Loucy (cell line): ENCODE results near the gene DOCK10.

ENCODE experiments used
- H2AFZ ChIP-seq: fragments of 200-600 bp; sonication (generic); 2 replicates; pipeline ENCODE4 v1.6.0; 2016; ENCODE audit warnings: antibody characterized with exemption, mild to moderate bottlenecking, low read length, moderate library complexity
- H3F3A ChIP-seq: fragments of 200-600 bp; 2 replicates; pipeline ENCODE4 v1.6.0; 2016; ENCODE audit warnings: antibody characterized with exemption, low read depth, mild to moderate bottlenecking
- H3K27me3 ChIP-seq: fragments of 200-600 bp; sonication (generic); 2 replicates; pipeline ENCODE4 v1.6.1; 2014; ENCODE audit warnings: low read length, mild to moderate bottlenecking; ENCODE audit not compliant: insufficient read depth, poor library complexity, severe bottlenecking
- H3K36me3 ChIP-seq: fragments of 200-600 bp; sonication (generic); 2 replicates; pipeline ENCODE4 v1.6.1; 2016; ENCODE audit warnings: low read length; ENCODE audit not compliant: insufficient read depth
- H3K4me1 ChIP-seq: fragments of 200-600 bp; sonication (generic); 2 replicates; pipeline ENCODE4 v1.5.1; 2014; ENCODE audit warnings: low read length, mild to moderate bottlenecking; ENCODE audit not compliant: insufficient read depth, poor library complexity, severe bottlenecking
- H3K4me2 ChIP-seq: fragments of 200-600 bp; sonication (generic); 2 replicates; pipeline ENCODE4 v1.6.0; 2014; ENCODE audit warnings: antibody characterized with exemption, low read length, low read depth, mild to moderate bottlenecking; ENCODE audit not compliant: poor library complexity, severe bottlenecking
- H3K4me3 ChIP-seq: fragments of 200-600 bp; sonication (generic); 2 replicates; pipeline ENCODE4 v1.5.1; 2014; ENCODE audit warnings: low read length, mild to moderate bottlenecking, mixed read lengths; ENCODE audit not compliant: poor library complexity, severe bottlenecking
- H3K79me2 ChIP-seq: fragments of 200-600 bp; sonication (generic); 2 replicates; pipeline ENCODE4 v1.6.1; 2014; ENCODE audit warnings: low read length; ENCODE audit not compliant: insufficient read depth
- H3K9ac ChIP-seq: fragments of 200-600 bp; sonication (generic); 2 replicates; pipeline ENCODE4 v1.6.0; 2014; ENCODE audit warnings: mild to moderate bottlenecking, low read depth, low read length, moderate library complexity; ENCODE audit not compliant: poor library complexity, severe bottlenecking
- H3K9me2 ChIP-seq: fragments of 200-600 bp; sonication (generic); replicated peaks from 2 replicates; pipeline ENCODE4 v1.6.1; 2016; ENCODE audit warnings: low read depth, low read length, mixed read lengths
- H3K9me3 ChIP-seq: fragments of 200-600 bp; sonication (generic); 2 replicates; pipeline ENCODE4 v1.6.1; 2014; ENCODE audit warnings: mild to moderate bottlenecking, antibody characterized with exemption, low read length, low read depth; ENCODE audit not compliant: insufficient read depth
- H4K20me1 ChIP-seq: fragments of 200-600 bp; sonication (generic); 2 replicates; pipeline ENCODE4 v1.6.0; 2014; ENCODE audit warnings: antibody characterized with exemption, low read length, mild to moderate bottlenecking; ENCODE audit not compliant: insufficient read depth, poor library complexity, severe bottlenecking
- EZH2phosphoT487 ChIP-seq: fragments of 200-600 bp; IDR thresholded peaks from 2 replicates; pipeline ENCODE4 v1.6.1; 2018; ENCODE audit warnings: antibody characterized with exemption, mild to moderate bottlenecking, moderate library complexity, borderline replicate concordance
- TF ChIP-seq, protein P1 (sequence below): fragments of 200-600 bp; sonication (generic); conservative IDR thresholded peaks from 2 replicates; pipeline ENCODE4 v1.5.1; 2014; ENCODE audit warnings: mild to moderate bottlenecking, antibody characterized with exemption, low read length

Gene DOCK10

DNA sequence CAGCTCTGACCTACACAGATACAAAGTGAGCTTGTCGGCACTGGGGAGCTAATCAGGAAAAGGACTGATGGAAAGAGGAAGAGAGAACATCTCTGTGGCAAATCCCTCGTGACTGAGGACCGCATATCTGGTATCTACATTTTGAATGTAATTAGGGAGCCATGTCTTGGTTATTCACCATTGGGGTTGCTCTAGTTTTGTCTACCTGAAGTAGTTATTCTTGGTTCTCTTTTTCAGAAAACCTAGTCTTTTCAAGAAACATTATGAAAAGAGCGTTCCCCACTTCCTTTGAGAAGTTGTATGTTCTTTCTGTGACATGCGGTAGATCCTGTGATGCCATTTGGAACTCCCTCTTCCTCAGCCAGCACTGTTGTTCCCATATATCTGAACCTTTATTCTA is 104.4 kb downstream of the DOCK10 start:
- Histone ChIP-seq H3K27me3 (no peaks in the 10 kb centered on the region), H2AFZ (no peak overlapping the region), H3F3A (peaks cover 4% of the 10 kb centered on the region; the same call in 1 of the 2 replicates), H3K79me2 (peaks cover 86% of the 10 kb centered on the region), H3K4me2 (no peak overlapping the region), H3K4me1 (peaks cover 61% of the 10 kb centered on the region), H4K20me1 (peaks cover 4% of the 10 kb centered on the region), H3K9me2 (no peaks in the 10 kb centered on the region), H3K9ac (no peak overlapping the region), H3K9me3 (no peaks in the 10 kb centered on the region), H3K4me3 (no peak overlapping the region), H3K36me3 (no peaks in the 10 kb centered on the region)
- no peak for TF ChIP-seq EZH2phosphoT487
- TF ChIP-seq, protein P1, sequence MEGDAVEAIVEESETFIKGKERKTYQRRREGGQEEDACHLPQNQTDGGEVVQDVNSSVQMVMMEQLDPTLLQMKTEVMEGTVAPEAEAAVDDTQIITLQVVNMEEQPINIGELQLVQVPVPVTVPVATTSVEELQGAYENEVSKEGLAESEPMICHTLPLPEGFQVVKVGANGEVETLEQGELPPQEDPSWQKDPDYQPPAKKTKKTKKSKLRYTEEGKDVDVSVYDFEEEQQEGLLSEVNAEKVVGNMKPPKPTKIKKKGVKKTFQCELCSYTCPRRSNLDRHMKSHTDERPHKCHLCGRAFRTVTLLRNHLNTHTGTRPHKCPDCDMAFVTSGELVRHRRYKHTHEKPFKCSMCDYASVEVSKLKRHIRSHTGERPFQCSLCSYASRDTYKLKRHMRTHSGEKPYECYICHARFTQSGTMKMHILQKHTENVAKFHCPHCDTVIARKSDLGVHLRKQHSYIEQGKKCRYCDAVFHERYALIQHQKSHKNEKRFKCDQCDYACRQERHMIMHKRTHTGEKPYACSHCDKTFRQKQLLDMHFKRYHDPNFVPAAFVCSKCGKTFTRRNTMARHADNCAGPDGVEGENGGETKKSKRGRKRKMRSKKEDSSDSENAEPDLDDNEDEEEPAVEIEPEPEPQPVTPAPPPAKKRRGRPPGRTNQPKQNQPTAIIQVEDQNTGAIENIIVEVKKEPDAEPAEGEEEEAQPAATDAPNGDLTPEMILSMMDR, result no peak

DNA sequence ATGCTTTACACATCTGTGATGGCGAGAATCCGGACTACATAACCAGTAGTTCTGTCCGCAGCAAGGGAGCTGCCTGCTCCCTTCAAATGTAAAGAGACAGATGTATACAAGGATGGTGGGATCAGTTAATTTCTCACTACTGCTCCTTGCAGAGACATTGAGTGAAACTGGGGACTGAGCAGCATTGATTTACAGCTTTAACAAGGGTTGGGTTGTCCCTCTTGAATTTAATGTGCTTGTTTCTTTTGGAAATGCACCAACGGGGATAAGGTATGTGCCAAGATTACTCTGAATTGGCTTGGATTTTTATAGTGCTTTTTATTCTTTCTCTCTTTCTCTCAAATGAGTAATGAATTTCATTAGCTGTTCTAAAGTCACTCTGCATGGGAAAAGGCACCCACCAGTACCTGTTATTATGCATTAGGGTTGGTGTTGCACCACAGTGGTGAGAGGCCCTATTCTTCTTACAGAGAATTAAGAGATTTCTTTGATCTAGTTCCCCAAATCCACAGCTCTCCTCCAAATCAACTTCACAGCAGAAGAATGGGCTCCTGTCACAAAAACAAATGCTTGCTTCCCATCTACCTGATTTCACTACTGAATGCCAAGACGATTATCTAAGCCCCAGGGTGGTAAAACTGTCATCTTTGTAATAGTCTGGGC is 107.6 kb downstream of the DOCK10 start:
- Histone ChIP-seq H3K9ac (no peak overlapping the region), H3K9me2 (no peaks in the 10 kb centered on the region), H4K20me1 (peaks cover 4% of the 10 kb centered on the region), H3K4me2 (no peak overlapping the region), H3F3A (peaks cover 4% of the 10 kb centered on the region; the same call in 1 of the 2 replicates), H3K27me3 (no peaks in the 10 kb centered on the region), H3K36me3 (peaks cover 11% of the 10 kb centered on the region; the same call in 1 of the 2 replicates), H3K79me2 (peaks cover 76% of the 10 kb centered on the region), H3K4me3 (no peak overlapping the region), H3K9me3 (no peaks in the 10 kb centered on the region), H2AFZ (no peak overlapping the region), H3K4me1 (peaks cover 67% of the 10 kb centered on the region)
- no peak for TF ChIP-seq EZH2phosphoT487
- TF ChIP-seq, protein P1, result no peak

DNA sequence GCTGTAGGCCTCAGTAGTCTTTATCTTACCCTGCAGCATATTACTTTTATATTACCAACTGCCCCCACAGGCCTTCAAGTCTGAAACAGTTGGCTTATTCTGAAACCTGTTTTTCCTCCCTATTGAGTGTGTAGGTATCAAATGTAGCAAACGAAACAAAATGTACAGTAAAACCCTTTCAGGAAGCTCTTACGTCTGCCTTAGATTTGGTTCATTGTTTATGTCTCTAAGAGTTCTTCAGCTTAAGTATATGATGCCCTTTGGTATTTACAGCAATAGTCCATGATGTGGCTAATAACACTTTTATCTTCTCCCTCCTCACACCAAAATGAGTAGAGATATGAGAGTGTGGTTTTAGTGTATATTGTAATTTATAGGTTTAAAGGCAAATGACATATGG is 108.8 kb downstream of the DOCK10 start:
- H2AFZ ChIP-seq, result no peak overlapping the region
- no peaks in the 10 kb centered on the region for H3K9me3 ChIP-seq
- H3K9ac ChIP-seq, result no peak overlapping the region
- no peak for TF ChIP-seq EZH2phosphoT487
- TF ChIP-seq, protein P1, result no peak
- H3K27me3 ChIP-seq, result no peaks in the 10 kb centered on the region
- no peaks in the 10 kb centered on the region for H3K9me2 ChIP-seq
- H3K79me2 ChIP-seq, result peaks cover 67% of the 10 kb centered on the region
- peaks cover 4% of the 10 kb centered on the region for H4K20me1 ChIP-seq
- no peak overlapping the region for H3K4me3 ChIP-seq
- H3K36me3 ChIP-seq, result peaks cover 24% of the 10 kb centered on the region; the same call in 1 of the 2 replicates
- peaks cover 67% of the 10 kb centered on the region for H3K4me1 ChIP-seq
- H3K4me2 ChIP-seq, result peak overlapping the region; percentile 42
- H3F3A ChIP-seq, result peaks cover 4% of the 10 kb centered on the region; the same call in 1 of the 2 replicates
